ENCODE results near the gene RASA3.
A peak's percentile ranks its signal among the peaks of the same experiment; 100 is the strongest.

RASA3 gene

DNA sequence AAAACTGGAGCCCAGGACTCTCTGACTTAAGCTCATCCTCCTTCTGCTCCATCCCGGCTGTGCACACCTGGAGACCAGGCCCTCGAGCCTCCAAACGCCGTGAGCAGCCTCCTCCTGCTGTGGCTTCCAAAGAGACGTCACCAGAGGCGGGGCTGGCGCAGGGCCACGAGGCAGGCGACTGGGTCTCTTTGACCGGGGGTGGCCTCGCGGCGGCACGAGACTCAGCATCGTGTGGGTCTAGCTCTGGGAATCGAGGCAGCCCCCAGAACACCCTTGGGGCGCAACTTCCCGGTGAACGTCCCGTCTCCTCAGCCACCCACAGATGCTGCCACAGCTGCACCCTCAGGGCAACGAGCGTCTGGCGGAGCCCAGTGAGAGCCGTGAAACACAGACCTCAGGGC lies 22.8 kb downstream of the RASA3 start:
- no peak for DNase-seq (ENCODE audit: low read depth, low spot score)
- peak overlapping the region; percentile 52 for H3K9ac ChIP-seq (ENCODE audit: insufficient read length, low read depth)

DNA sequence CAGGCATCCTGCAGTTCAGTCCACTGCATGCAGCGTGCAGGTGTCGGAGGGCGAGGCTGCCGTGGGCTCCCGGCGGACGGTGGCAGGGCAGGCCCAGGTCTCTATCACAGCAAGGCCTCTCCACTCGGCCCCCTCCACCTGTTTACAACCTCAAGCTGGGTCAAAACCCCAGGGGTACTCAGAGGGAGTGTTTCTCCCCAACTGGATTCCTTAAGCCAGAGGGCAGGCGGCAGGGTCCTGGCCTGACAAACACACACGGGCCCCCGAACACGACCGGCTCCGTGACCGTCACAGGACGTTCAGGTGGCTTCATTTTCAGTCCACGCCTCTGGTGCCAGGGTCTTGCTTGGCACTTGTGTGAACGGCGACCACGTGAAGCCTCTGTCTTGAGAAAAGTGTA lies 23.5 kb downstream of the RASA3 start:
- no peaks in the 10 kb centered on the region for H3K27me3 ChIP-seq (ENCODE audit: insufficient read depth, insufficient read length)
- H3K4me1 ChIP-seq (ENCODE audit: insufficient read depth, insufficient read length), result peaks cover 32% of the 10 kb centered on the region

More for the DNA sequence above, 22.8 kb downstream of the RASA3 start:
- Histone ChIP-seq H3K27me3 (ENCODE audit: insufficient read depth, insufficient read length) (no peaks in the 10 kb centered on the region), H3K4me3 (ENCODE audit: insufficient read length, low read depth) (no peak overlapping the region), H3K9me3 (ENCODE audit: insufficient read depth, low read length) (no peaks in the 10 kb centered on the region), H3K4me1 (ENCODE audit: insufficient read depth, insufficient read length) (peaks cover 37% of the 10 kb centered on the region), H3K36me3 (ENCODE audit: insufficient read depth, insufficient read length, low read length) (peaks cover 12% of the 10 kb centered on the region)
- no peak for TF ChIP-seq SUZ12 (IDR thresholded peaks at IDR 0.05; ENCODE audit: extremely low read depth, insufficient read depth, insufficient read length)
- TF ChIP-seq YY1 (IDR thresholded peaks at IDR 0.05; ENCODE audit: insufficient read depth, insufficient read length), result no peak
- TF ChIP-seq ZNF274 (IDR thresholded peaks at IDR 0.05; ENCODE audit: low read depth, low read length), result no peak

DNA sequence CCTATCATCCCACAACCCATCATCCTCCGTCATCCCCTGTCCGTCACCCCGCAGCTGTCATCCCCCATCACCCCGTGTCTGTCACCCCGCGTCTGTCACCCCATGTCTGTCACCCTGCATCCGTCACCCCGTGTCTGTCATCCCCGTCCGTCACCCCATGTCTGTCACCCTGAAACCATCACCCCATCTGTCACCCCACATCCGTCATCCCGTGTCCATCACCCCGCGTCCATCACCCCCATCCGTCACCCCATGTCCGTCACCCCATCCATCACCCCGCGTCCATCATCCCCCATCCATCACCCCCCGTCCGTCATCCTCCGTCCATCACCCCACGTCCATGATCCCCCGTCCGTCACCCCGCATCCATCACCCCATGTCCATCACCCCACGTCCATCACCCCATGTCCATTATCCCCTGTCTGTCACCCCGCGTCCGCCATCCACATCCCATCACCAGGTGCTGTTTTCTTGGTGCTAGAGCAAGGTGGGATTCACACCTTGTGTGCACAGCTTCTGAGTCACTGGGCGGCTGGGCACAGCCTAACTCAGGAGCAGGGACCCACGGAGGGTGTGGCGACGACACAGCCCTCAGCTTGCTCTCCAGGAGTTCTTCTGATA lies 24.2 kb downstream of the RASA3 start:
- Histone ChIP-seq H3K9ac (ENCODE audit: insufficient read length, low read depth) (no peak overlapping the region), H3K9me3 (ENCODE audit: insufficient read depth, low read length) (no peaks in the 10 kb centered on the region), H3K36me3 (ENCODE audit: insufficient read depth, insufficient read length, low read length) (peaks cover 10% of the 10 kb centered on the region), H3K4me3 (ENCODE audit: insufficient read length, low read depth) (no peak overlapping the region), H3K27me3 (ENCODE audit: insufficient read depth, insufficient read length) (no peaks in the 10 kb centered on the region), H3K4me1 (ENCODE audit: insufficient read depth, insufficient read length) (peaks cover 32% of the 10 kb centered on the region)
- TF ChIP-seq SUZ12 (IDR thresholded peaks at IDR 0.05; ENCODE audit: extremely low read depth, insufficient read depth, insufficient read length) (no peak), ZNF274 (IDR thresholded peaks at IDR 0.05; ENCODE audit: low read depth, low read length) (no peak), YY1 (IDR thresholded peaks at IDR 0.05; ENCODE audit: insufficient read depth, insufficient read length) (no peak)
- DNase-seq (ENCODE audit: low read depth, low spot score), result no peak

More for the DNA sequence above, 23.5 kb downstream of the RASA3 start:
- Histone ChIP-seq H3K4me3 (ENCODE audit: insufficient read length, low read depth) (no peak overlapping the region), H3K9ac (ENCODE audit: insufficient read length, low read depth) (peak overlapping the region; percentile 63), H3K9me3 (ENCODE audit: insufficient read depth, low read length) (no peaks in the 10 kb centered on the region), H3K36me3 (ENCODE audit: insufficient read depth, insufficient read length, low read length) (peaks cover 12% of the 10 kb centered on the region)
- no peak for DNase-seq (ENCODE audit: low read depth, low spot score)
- TF ChIP-seq ZNF274 (IDR thresholded peaks at IDR 0.05; ENCODE audit: low read depth, low read length), result no peak
- TF ChIP-seq YY1 (IDR thresholded peaks at IDR 0.05; ENCODE audit: insufficient read depth, insufficient read length), result no peak
- no peak for TF ChIP-seq SUZ12 (IDR thresholded peaks at IDR 0.05; ENCODE audit: extremely low read depth, insufficient read depth, insufficient read length)

DNA sequence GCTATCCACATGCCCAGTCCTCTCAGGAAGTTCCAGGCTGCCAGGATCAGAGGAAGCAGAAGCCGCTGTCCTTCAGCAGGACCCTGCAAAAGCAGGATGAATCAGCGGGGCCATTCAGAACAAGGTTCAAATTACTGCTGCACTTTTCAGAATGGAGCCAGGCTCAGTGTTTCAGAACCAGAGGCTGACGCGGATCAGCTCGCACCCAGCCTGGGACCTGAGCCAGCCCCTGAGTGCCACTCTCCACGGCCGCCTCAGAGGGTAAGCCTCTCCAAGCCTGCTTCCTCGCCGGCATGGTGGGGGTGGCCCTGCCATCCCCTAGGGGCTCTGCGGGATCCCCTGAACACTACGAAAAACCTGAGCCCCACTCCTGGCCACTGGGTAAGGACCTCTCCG lies 24.7 kb downstream of the RASA3 start:
- Histone ChIP-seq H3K4me3 (ENCODE audit: insufficient read length, low read depth) (no peak overlapping the region), H3K36me3 (ENCODE audit: insufficient read depth, insufficient read length, low read length) (peaks cover 10% of the 10 kb centered on the region), H3K27me3 (ENCODE audit: insufficient read depth, insufficient read length) (no peaks in the 10 kb centered on the region), H3K9ac (ENCODE audit: insufficient read length, low read depth) (no peak overlapping the region), H3K9me3 (ENCODE audit: insufficient read depth, low read length) (no peaks in the 10 kb centered on the region), H3K4me1 (ENCODE audit: insufficient read depth, insufficient read length) (peaks cover 27% of the 10 kb centered on the region)
- TF ChIP-seq SUZ12 (IDR thresholded peaks at IDR 0.05; ENCODE audit: extremely low read depth, insufficient read depth, insufficient read length), result no peak
- no peak for TF ChIP-seq ZNF274 (IDR thresholded peaks at IDR 0.05; ENCODE audit: low read depth, low read length)
- TF ChIP-seq YY1 (IDR thresholded peaks at IDR 0.05; ENCODE audit: insufficient read depth, insufficient read length), result no peak
- no peak for DNase-seq (ENCODE audit: low read depth, low spot score)

DNA sequence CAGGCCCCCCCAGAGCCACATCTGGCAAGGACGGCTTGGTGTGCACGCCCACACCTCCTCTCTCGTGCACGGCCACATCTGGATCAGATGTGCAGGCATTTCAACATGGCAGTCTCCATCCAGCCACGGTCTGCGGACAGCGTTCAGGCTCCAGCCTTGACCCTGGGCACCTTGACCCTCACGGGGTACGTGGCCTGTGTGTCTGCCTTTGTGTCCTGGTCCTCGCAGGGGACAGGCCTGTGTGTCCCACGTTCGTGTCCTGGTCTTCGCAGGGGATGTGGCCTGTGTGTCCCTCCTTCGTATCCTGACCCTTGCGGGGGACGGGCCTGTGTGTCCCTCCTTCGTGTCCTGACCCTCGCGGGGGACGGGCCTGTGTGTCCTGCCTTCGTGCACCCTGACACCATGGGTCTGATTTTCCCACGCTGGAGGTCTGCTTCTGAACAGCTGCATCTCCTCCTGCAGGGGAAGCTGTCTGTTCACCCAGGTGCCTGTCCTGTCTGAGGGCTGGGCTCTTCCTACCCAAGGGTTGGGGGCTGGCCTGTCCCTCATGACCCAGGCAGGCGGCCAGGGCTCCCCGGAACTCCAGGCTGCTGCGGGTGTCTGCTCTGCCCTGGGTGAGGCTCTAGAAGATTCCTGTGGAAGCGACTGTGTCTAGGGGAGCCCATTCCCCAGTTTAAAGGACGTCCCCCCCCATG lies 25.3 kb downstream of the RASA3 start:
- Histone ChIP-seq H3K4me3 (ENCODE audit: insufficient read length, low read depth) (no peak overlapping the region), H3K27me3 (ENCODE audit: insufficient read depth, insufficient read length) (no peaks in the 10 kb centered on the region), H3K9me3 (ENCODE audit: insufficient read depth, low read length) (no peaks in the 10 kb centered on the region), H3K36me3 (ENCODE audit: insufficient read depth, insufficient read length, low read length) (peaks cover 10% of the 10 kb centered on the region), H3K9ac (ENCODE audit: insufficient read length, low read depth) (peak overlapping the region; percentile 51), H3K4me1 (ENCODE audit: insufficient read depth, insufficient read length) (peaks cover 29% of the 10 kb centered on the region)
- no peak for TF ChIP-seq ZNF274 (IDR thresholded peaks at IDR 0.05; ENCODE audit: low read depth, low read length)
- no peak for TF ChIP-seq YY1 (IDR thresholded peaks at IDR 0.05; ENCODE audit: insufficient read depth, insufficient read length)
- TF ChIP-seq SUZ12 (IDR thresholded peaks at IDR 0.05; ENCODE audit: extremely low read depth, insufficient read depth, insufficient read length), result no peak
- no peak for DNase-seq (ENCODE audit: low read depth, low spot score)

DNA sequence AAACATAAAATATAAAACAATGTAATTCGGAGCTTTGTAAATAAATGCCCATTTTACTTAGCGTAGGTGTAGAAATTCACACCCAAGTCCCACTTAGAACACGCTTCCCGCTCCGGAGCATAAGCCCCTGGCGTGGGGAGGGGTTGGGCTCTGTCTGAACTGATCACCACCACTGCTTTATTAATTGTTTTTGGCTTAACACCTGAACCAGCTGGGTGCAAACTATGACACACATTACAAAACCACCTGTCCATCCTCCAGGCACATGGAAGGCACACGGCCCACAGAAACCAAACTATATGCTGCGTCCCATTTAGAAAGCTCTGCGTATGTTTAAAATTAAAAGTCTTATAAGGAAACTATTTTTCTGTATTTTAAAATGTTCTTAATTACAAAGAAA lies 25.9 kb downstream of the RASA3 start:
- H3K36me3 ChIP-seq (ENCODE audit: insufficient read depth, insufficient read length, low read length), result peaks cover 10% of the 10 kb centered on the region
- no peak for DNase-seq (ENCODE audit: low read depth, low spot score)
- peaks cover 26% of the 10 kb centered on the region for H3K4me1 ChIP-seq (ENCODE audit: insufficient read depth, insufficient read length)
- no peak overlapping the region for H3K9ac ChIP-seq (ENCODE audit: insufficient read length, low read depth)
- no peaks in the 10 kb centered on the region for H3K27me3 ChIP-seq (ENCODE audit: insufficient read depth, insufficient read length)
- H3K9me3 ChIP-seq (ENCODE audit: insufficient read depth, low read length), result no peaks in the 10 kb centered on the region
- TF ChIP-seq ZNF274 (IDR thresholded peaks at IDR 0.05; ENCODE audit: low read depth, low read length), result no peak
- H3K4me3 ChIP-seq (ENCODE audit: insufficient read length, low read depth), result no peak overlapping the region

DNA sequence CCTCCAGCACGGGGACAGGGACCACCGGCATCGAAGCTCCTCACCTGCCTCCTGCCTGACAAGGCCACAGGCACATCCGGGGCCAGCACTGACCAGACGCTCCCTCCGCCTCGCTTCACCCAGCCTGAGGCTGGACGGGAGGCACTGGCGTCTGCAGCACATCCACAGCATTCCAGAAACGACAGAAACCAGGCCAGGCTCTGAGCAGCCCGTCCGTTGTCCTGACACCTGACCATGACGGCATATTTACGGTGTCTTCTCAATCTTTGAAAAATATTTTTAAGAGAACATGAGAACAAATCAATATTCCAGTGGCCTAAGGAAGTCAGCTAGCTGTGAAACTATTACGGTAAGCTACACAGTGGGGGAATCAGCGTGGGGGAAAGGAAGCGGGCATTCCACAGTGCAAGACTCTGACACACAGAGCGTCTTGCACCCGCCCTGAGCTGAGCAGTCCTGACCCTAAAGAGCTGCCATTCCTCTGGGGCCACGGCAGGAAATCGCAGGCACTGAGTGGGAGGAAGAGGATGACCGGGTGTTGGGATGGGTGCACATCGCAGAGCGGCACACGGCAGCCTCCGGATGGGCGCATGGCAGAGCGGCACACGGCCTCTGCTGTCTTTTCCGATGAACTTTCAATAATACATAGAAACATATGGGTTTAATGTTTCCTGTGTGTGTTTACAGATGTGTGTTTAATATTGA lies 26.8 kb downstream of the RASA3 start:
- Histone ChIP-seq H3K36me3 (ENCODE audit: insufficient read depth, insufficient read length, low read length) (peaks cover 10% of the 10 kb centered on the region), H3K9ac (ENCODE audit: insufficient read length, low read depth) (peak overlapping the region; percentile 21), H3K9me3 (ENCODE audit: insufficient read depth, low read length) (no peaks in the 10 kb centered on the region), H3K4me3 (ENCODE audit: insufficient read length, low read depth) (no peak overlapping the region), H3K4me1 (ENCODE audit: insufficient read depth, insufficient read length) (peaks cover 27% of the 10 kb centered on the region), H3K27me3 (ENCODE audit: insufficient read depth, insufficient read length) (no peaks in the 10 kb centered on the region)
- DNase-seq (ENCODE audit: low read depth, low spot score), result no peak
- TF ChIP-seq YY1 (IDR thresholded peaks at IDR 0.05; ENCODE audit: insufficient read depth, insufficient read length), result no peak
- no peak for TF ChIP-seq SUZ12 (IDR thresholded peaks at IDR 0.05; ENCODE audit: extremely low read depth, insufficient read depth, insufficient read length)
- TF ChIP-seq ZNF274 (IDR thresholded peaks at IDR 0.05; ENCODE audit: low read depth, low read length), result no peak

Data from NT2/D1 (cell line).